Keratinocyte (primary cell): ENCODE data around the gene KLHL3. TPM values are rescaled to one million over a fixed set of nuclear protein-coding genes. Genes with fewer than 3 reads are reported as not detected.

ENCODE experiments used
- DNase-seq: peaks from one replicate; pipeline ENCODE4 v3.0.0-alpha.2; 2011; ENCODE audit warnings: low read depth, missing footprints, low spot score
- FAIRE-seq: peaks from 2 replicates; lab custom pipeline; 2011; peaks lifted over from hg19 to GRCh38; lab: Jason Lieb, UNC
- H2AFZ ChIP-seq: 2 replicates; pipeline ENCODE4 v1.6.0; 2012; ENCODE audit warnings: low read length, control low read depth, inconsistent platforms; ENCODE audit not compliant: control insufficient read depth
- H3K27ac ChIP-seq: 2 replicates; pipeline ENCODE4 v1.5.1; 2011; ENCODE audit warnings: low read length; ENCODE audit not compliant: control insufficient read depth, insufficient read depth
- H3K27me3 ChIP-seq: 3 replicates; pipeline ENCODE4 v1.6.0; 2011; ENCODE audit warnings: low read length; ENCODE audit not compliant: control insufficient read depth, insufficient read depth; ENCODE audit errors: extremely low read depth
- H3K36me3 ChIP-seq, 2 experiments: 2 replicates in 1 of 2; 3 replicates in 1 of 2; pipeline ENCODE4 v1.5.1; 2011; ENCODE audit warnings: low read length in 2 of 2, mild to moderate bottlenecking in 1 of 2; ENCODE audit not compliant: control insufficient read depth in 2 of 2, insufficient read depth in 2 of 2; ENCODE audit errors: extremely low read depth in 1 of 2
- H3K4me1 ChIP-seq: 3 replicates; pipeline ENCODE4 v1.5.1; 2011; ENCODE audit warnings: low read length; ENCODE audit not compliant: control insufficient read depth, insufficient read depth; ENCODE audit errors: extremely low read depth
- H3K4me2 ChIP-seq: 3 replicates; pipeline ENCODE4 v1.6.0; 2011; ENCODE audit warnings: low read depth, low read length; ENCODE audit not compliant: control insufficient read depth, insufficient read depth; ENCODE audit errors: extremely low read depth
- H3K4me3 ChIP-seq, 3 experiments: fragments of 200-600 bp in 1 of 3; sonication (generic) in 1 of 3; 2 replicates in 2 of 3; 3 replicates in 1 of 3; pipeline ENCODE4 v1.5.1; 2011 to 2016; ENCODE audit warnings: low read length in 3 of 3, mild to moderate bottlenecking in 3 of 3, control low read depth in 2 of 3, inconsistent platforms in 1 of 3, low read depth in 1 of 3, mixed read lengths in 1 of 3, mixed run types in 1 of 3, moderate library complexity in 1 of 3; ENCODE audit not compliant: control insufficient read depth in 2 of 3, insufficient read depth in 2 of 3; ENCODE audit errors: extremely low read depth in 1 of 3
- H3K79me2 ChIP-seq: 2 replicates; pipeline ENCODE4 v1.6.0; 2012; ENCODE audit warnings: low read length; ENCODE audit not compliant: control insufficient read depth, insufficient read depth
- H3K9ac ChIP-seq: 3 replicates; pipeline ENCODE4 v1.6.0; 2011; ENCODE audit warnings: low read length; ENCODE audit not compliant: control insufficient read depth, insufficient read depth; ENCODE audit errors: extremely low read depth
- H3K9me1 ChIP-seq: 3 replicates; pipeline ENCODE4 v1.6.0; 2011; ENCODE audit warnings: low read length; ENCODE audit not compliant: control insufficient read depth, insufficient read depth; ENCODE audit errors: extremely low read depth
- H3K9me3 ChIP-seq: 2 replicates; pipeline ENCODE4 v1.5.1; 2012; ENCODE audit warnings: low read depth, low read length; ENCODE audit not compliant: control insufficient read depth
- H4K20me1 ChIP-seq: 3 replicates; pipeline ENCODE4 v1.6.0; 2011; ENCODE audit warnings: low read length; ENCODE audit not compliant: control insufficient read depth, insufficient read depth; ENCODE audit errors: extremely low read depth
- EZH2 ChIP-seq: IDR thresholded peaks from one replicate; pipeline ENCODE4 v1.6.1; 2012; ENCODE audit warnings: inconsistent platforms, mild to moderate bottlenecking, low read length, moderate library complexity
- dilution Hi-C: fragments of 300-500 bp; cut with MboI; formaldehyde crosslinking; loops from one replicate; pipeline ENCODE4 v1.7.0; 2020; ENCODE audit warnings: low sequenced_read_pairs; ENCODE audit not compliant: extremely low pct_ligation_motif_present
- polyA plus RNA-seq, 5 experiments: library from polyadenylated mRNA; depleted of rRNA in 3 of 5; stranded (reverse) in 3 of 5; stranded (forward) in 1 of 5; unstranded in 1 of 5; fragments of >200 nt; gene quantifications; 1 replicate in 1 of 5; 2 replicates in 3 of 5; 3 replicates in 1 of 5; pipeline versions ENCODE4 v1.2.1 to v1.2.3, GENCODE V29; 2011 to 2012; ENCODE audit warnings: missing spikeins in 2 of 5, low read depth in 1 of 5, low replicate concordance in 1 of 5
- TF ChIP-seq, protein P1 (sequence below), 3 experiments: IDR thresholded peaks in 1 of 3; conservative IDR thresholded peaks in 1 of 3; optimal IDR thresholded peaks in 1 of 3; 2 replicates in 2 of 3; 3 replicates in 1 of 3; pipeline versions ENCODE3 to v1.5.1; 2011; ENCODE audit warnings: low read length in 3 of 3, mild to moderate bottlenecking in 3 of 3, moderate library complexity in 2 of 3, control low read depth in 1 of 3, inconsistent platforms in 1 of 3; ENCODE audit not compliant: insufficient read depth in 2 of 3; ENCODE audit errors: extremely low read depth in 1 of 3

The KLHL3 gene
- polyA plus RNA-seq, 1 donor (not counting 4 experiments of a cell fraction or from before 2014, with no cell fraction given), result 2.5 TPM

DNA sequence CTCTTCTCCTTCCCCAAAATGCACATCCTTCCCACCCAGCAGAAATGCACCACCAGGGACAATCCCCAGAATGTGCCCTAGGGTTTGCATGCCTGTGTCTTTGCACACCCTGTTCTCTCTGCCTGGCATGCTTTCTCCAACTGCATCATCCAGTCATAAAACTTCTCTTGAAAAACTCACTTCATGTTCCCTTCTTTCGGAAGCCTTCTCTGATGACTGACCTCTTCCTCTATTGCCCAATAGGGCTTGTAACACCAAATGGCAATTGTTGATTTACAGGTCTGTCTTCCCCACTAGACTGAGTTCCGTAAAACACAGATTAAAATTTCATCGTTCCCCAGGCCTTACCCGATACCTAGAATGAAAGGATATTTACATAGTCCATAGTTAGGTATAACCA lies 153.7 kb downstream of the KLHL3 start:
- Histone ChIP-seq H3K4me1 (no peaks in the 10 kb centered on the region), H2AFZ (no peak overlapping the region), H3K79me2 (no peaks in the 10 kb centered on the region), H4K20me1 (no peaks in the 10 kb centered on the region), H3K4me3 (no peak overlapping the region), H3K9ac (no peak overlapping the region), H3K9me1 (no peaks in the 10 kb centered on the region), H3K4me2 (no peak overlapping the region), H3K27me3 (no peaks in the 10 kb centered on the region), H3K36me3 (no peaks in the 10 kb centered on the region), H3K27ac (no peak overlapping the region), H3K9me3 (no peaks in the 10 kb centered on the region)
- FAIRE-seq, result no peak
- dilution Hi-C loops, result no loop called here
- no peak for DNase-seq
- TF ChIP-seq, protein P1, sequence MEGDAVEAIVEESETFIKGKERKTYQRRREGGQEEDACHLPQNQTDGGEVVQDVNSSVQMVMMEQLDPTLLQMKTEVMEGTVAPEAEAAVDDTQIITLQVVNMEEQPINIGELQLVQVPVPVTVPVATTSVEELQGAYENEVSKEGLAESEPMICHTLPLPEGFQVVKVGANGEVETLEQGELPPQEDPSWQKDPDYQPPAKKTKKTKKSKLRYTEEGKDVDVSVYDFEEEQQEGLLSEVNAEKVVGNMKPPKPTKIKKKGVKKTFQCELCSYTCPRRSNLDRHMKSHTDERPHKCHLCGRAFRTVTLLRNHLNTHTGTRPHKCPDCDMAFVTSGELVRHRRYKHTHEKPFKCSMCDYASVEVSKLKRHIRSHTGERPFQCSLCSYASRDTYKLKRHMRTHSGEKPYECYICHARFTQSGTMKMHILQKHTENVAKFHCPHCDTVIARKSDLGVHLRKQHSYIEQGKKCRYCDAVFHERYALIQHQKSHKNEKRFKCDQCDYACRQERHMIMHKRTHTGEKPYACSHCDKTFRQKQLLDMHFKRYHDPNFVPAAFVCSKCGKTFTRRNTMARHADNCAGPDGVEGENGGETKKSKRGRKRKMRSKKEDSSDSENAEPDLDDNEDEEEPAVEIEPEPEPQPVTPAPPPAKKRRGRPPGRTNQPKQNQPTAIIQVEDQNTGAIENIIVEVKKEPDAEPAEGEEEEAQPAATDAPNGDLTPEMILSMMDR (optimal IDR thresholded peaks at IDR 0.05 in 1 of 3, IDR thresholded peaks at IDR 0.05 in 1 of 3, conservative IDR thresholded peaks at IDR 0.05 in 1 of 3; ENCODE audit: extremely low read depth in 1 of 3, insufficient read depth in 2 of 3, low read length in 3 of 3), result no peak
- no peak for TF ChIP-seq EZH2

- dilution Hi-C loops, result no loop called here
- Histone ChIP-seq H3K79me2 (no peaks in the 10 kb centered on the region), H2AFZ (no peak overlapping the region), H3K9me1 (no peaks in the 10 kb centered on the region), H3K4me3 (no peak overlapping the region), H3K36me3 (no peaks in the 10 kb centered on the region), H3K4me2 (no peak overlapping the region), H3K4me1 (no peaks in the 10 kb centered on the region), H3K27me3 (no peaks in the 10 kb centered on the region), H4K20me1 (no peaks in the 10 kb centered on the region), H3K27ac (no peak overlapping the region), H3K9ac (no peak overlapping the region), H3K9me3 (no peaks in the 10 kb centered on the region)
- TF ChIP-seq EZH2, result no peak
- TF ChIP-seq, protein P1 (optimal IDR thresholded peaks at IDR 0.05 in 1 of 3, IDR thresholded peaks at IDR 0.05 in 1 of 3, conservative IDR thresholded peaks at IDR 0.05 in 1 of 3; ENCODE audit: extremely low read depth in 1 of 3, insufficient read depth in 2 of 3, low read length in 3 of 3), result no peak
- no peak for DNase-seq
- FAIRE-seq, result no peak
Measured at GRCh38 chr5:137581776-137582175, 154.1 kb downstream of the KLHL3 start.
